GM19438 (cell line): ENCODE results near the gene SLCO1A2.

Experiments
- ATAC-seq: cut with Tn5 transposase; IDR thresholded peaks from one replicate; pipeline ENCODE4 v1.9.1; 2021; ENCODE audit warnings: low read depth; ENCODE audit not compliant: unreplicated experiment

Gene SLCO1A2

GRCh38 chr12:21220266-21220665 lies 114.5 kb downstream of the SLCO1A2 start:
- no peak for ATAC-seq

GRCh38 chr12:21219206-21219605 lies 115.5 kb downstream of the SLCO1A2 start:
- no peak for ATAC-seq
